Neural crest cell (in vitro differentiated cells): ENCODE measurements around the gene EIF2S1. TPM values are rescaled to one million over a fixed set of nuclear protein-coding genes. Genes with fewer than 3 reads are reported as not detected.

Experiments used
- DNase-seq: peaks from one replicate; pipeline ENCODE4 v3.0.0; 2021; ENCODE audit warnings: low read depth, mixed read lengths, low spot score
- H3K27ac Mint-ChIP-seq: one replicate; pipeline ENCODE4 v1.8.0; 2021; ENCODE audit warnings: mild to moderate bottlenecking, mixed read lengths; ENCODE audit not compliant: unreplicated experiment
- H3K27me3 Mint-ChIP-seq: 2 replicates; pipeline ENCODE4 v1.8.0; 2021; ENCODE audit warnings: low read depth, mild to moderate bottlenecking, mixed read lengths
- H3K36me3 Mint-ChIP-seq: 2 replicates; pipeline ENCODE4 v1.8.0; 2021; ENCODE audit warnings: low read depth, mild to moderate bottlenecking, mixed read lengths
- H3K4me1 Mint-ChIP-seq: 2 replicates; pipeline ENCODE4 v1.8.0; 2021; ENCODE audit warnings: mixed read lengths
- H3K4me3 Mint-ChIP-seq: one replicate; pipeline ENCODE4 v1.8.0; 2021; ENCODE audit warnings: mild to moderate bottlenecking, mixed read lengths
- H3K9me3 Mint-ChIP-seq: 2 replicates; pipeline ENCODE4 v1.8.0; 2021; ENCODE audit warnings: mixed read lengths
- total RNA-seq: library from RNA; stranded (reverse); gene quantifications from 2 replicates; pipeline ENCODE4 v1.2.1, GENCODE V29; 2021
- TF ChIP-seq, protein P1 (sequence below): fragments of 200-600 bp; sonication (generic); conservative IDR thresholded peaks from 2 replicates; pipeline ENCODE4 v1.5.0; 2021; ENCODE audit warnings: antibody characterized with exemption, mild to moderate bottlenecking

Gene EIF2S1
- total RNA-seq, 1 donor from 2014 or later = 115 TPM

DNA sequence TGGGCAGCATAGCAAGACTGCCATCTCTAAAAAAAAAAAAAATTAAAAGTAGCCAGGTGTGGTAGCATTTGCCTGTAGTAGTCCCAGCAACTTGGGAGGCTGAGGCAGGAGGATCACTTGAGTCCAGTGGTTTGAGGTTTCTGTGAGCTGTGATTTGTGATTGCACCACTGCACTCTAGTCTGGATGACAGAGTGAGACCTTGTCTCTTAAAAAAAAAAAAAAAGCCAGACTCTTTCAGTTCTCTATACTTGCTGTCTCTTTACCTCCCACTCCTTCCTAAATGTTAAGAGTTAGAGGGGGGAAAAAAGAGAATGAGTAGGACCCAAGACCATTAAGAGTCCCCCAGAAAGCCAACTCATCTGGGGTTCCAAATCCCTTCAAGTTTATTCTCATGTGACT, 17.8 kb downstream of the EIF2S1 start:
- no peak overlapping the region for H3K4me3 Mint-ChIP-seq
- H3K4me1 Mint-ChIP-seq = no peaks in the 10 kb centered on the region
- no peak overlapping the region for H3K27ac Mint-ChIP-seq
- no peaks in the 10 kb centered on the region for H3K9me3 Mint-ChIP-seq
- peaks cover 19% of the 10 kb centered on the region for H3K36me3 Mint-ChIP-seq
- DNase-seq = no peak
- no peaks in the 10 kb centered on the region for H3K27me3 Mint-ChIP-seq
- TF ChIP-seq, protein P1, sequence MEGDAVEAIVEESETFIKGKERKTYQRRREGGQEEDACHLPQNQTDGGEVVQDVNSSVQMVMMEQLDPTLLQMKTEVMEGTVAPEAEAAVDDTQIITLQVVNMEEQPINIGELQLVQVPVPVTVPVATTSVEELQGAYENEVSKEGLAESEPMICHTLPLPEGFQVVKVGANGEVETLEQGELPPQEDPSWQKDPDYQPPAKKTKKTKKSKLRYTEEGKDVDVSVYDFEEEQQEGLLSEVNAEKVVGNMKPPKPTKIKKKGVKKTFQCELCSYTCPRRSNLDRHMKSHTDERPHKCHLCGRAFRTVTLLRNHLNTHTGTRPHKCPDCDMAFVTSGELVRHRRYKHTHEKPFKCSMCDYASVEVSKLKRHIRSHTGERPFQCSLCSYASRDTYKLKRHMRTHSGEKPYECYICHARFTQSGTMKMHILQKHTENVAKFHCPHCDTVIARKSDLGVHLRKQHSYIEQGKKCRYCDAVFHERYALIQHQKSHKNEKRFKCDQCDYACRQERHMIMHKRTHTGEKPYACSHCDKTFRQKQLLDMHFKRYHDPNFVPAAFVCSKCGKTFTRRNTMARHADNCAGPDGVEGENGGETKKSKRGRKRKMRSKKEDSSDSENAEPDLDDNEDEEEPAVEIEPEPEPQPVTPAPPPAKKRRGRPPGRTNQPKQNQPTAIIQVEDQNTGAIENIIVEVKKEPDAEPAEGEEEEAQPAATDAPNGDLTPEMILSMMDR = no peak

DNA sequence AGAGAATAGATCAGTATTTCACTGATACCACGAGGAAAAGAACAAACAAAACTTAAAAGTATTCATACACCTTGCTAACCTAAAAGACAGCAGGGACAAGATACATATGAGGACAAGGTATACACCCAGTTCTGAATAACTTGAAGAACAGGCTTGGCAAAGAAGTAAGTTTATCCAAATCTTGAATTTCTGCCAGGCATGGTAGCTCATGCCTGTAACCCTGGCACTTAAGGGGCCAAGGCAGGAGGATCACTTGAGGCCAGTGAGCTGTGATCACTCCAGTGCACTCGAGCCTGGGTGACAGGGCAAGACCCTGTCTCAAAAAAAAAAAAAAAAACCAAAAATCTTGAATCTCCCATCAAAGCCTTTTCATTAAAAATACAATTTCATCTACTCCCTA, 25.0 kb downstream of the EIF2S1 start:
- Mint-ChIP-seq H3K27ac (no peak overlapping the region), H3K4me3 (no peak overlapping the region), H3K27me3 (no peaks in the 10 kb centered on the region), H3K36me3 (peaks cover 17% of the 10 kb centered on the region), H3K9me3 (no peaks in the 10 kb centered on the region), H3K4me1 (no peaks in the 10 kb centered on the region)
- TF ChIP-seq, protein P1 = no peak
- DNase-seq = no peak

DNA sequence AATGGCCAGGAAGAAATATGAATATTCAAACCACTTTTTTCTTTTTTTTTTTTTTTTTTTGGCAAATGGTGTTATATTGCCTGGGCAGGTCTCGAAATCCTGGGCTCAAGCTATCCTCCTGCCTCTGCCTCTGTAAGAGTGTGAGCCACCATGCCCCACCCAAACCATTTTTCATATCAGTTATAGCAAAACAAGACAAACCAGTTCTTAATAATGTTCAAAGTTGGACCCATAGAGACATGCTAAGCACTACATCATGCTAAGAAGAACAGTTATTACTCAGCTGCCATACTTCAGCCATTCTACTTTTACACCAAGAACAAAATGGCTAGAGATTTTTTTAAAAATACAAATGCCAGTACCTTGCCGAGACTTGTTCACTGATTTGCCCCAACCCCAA, 25.5 kb downstream of the EIF2S1 start:
- Mint-ChIP-seq H3K9me3 (no peaks in the 10 kb centered on the region), H3K27me3 (no peaks in the 10 kb centered on the region), H3K4me1 (no peaks in the 10 kb centered on the region), H3K27ac (no peak overlapping the region), H3K36me3 (peaks cover 17% of the 10 kb centered on the region), H3K4me3 (no peak overlapping the region)
- DNase-seq = no peak
- TF ChIP-seq, protein P1 = no peak

DNA sequence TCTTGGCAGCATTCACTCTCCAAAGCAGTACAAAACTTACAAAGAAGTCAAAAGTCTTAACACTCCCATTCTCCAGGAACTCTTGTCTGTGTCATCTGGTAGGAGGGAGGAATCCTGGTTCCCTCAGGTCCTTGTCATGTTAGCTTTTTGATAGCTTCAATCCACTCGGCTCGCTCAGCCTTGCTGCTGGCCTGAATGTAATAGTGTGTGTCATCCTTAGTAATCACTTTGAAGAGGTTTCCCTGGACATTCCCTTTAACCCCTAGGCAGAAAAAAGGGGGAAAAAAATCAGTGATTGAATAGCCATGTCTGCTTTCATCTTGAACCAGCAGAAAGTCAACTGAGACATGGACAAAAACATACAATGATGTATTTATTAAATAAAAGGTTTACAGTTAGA, 27.1 kb downstream of the EIF2S1 start:
- H3K9me3 Mint-ChIP-seq = no peaks in the 10 kb centered on the region
- H3K4me1 Mint-ChIP-seq = no peaks in the 10 kb centered on the region
- no peak for DNase-seq
- no peak overlapping the region for H3K27ac Mint-ChIP-seq
- no peaks in the 10 kb centered on the region for H3K27me3 Mint-ChIP-seq
- TF ChIP-seq, protein P1 = no peak
- no peak overlapping the region for H3K4me3 Mint-ChIP-seq
- H3K36me3 Mint-ChIP-seq = peaks cover 15% of the 10 kb centered on the region

DNA sequence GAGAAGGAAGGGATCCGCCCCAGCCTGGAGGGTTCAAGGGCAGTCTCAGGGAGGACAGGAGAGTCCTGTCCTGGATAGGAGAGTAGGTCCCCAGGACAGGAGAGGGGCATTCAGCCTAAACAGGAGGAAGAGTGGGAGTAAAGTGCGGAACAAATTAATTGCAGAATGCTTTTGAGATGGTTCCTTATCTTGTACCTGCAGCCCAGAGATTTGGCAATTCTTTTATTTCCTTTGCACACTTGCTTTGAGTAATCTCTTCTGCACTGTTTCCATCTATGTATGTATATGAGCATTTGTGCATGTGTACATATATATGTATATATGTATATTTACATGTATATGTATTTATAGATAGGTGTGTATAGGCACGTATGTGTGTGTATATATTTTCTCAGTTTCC, 29.1 kb downstream of the EIF2S1 start:
- H3K4me3 Mint-ChIP-seq = no peak overlapping the region
- peaks cover 9% of the 10 kb centered on the region for H3K36me3 Mint-ChIP-seq

More for the DNA sequence above, 29.1 kb downstream of the EIF2S1 start:
- TF ChIP-seq, protein P1 = no peak
- Mint-ChIP-seq H3K27ac (no peak overlapping the region), H3K4me1 (no peaks in the 10 kb centered on the region), H3K9me3 (no peaks in the 10 kb centered on the region), H3K27me3 (no peaks in the 10 kb centered on the region)
- no peak for DNase-seq
